ENCODE results near the gene VPS37C.

VPS37C gene

GRCh38 chr11:61092280-61092766, 68.9 kb downstream of the VPS37C start:
- no peak for DNase-seq

- no peak for DNase-seq
Observed at GRCh38 chr11:61091373-61092279, 69.6 kb downstream of the VPS37C start.

GRCh38 chr11:61090982-61091372, 70.2 kb downstream of the VPS37C start:
- DNase-seq, result no peak

- DNase-seq, result no peak
Observed at GRCh38 chr11:61090521-61090920, 70.7 kb downstream of the VPS37C start.

GRCh38 chr11:61089806-61090491, 71.3 kb downstream of the VPS37C start:
- no peak for DNase-seq

- no peak for DNase-seq
Observed at GRCh38 chr11:61087426-61088119, 73.7 kb downstream of the VPS37C start.

- DNase-seq, result no peak
Observed at GRCh38 chr11:61083601-61084147, 77.6 kb downstream of the VPS37C start.

- DNase-seq, result no peak
Observed at GRCh38 chr11:61082931-61083531, 78.2 kb downstream of the VPS37C start.

- no peak for DNase-seq
Observed at GRCh38 chr11:61082062-61082870, 79.0 kb downstream of the VPS37C start.

- no peak for DNase-seq
Observed at GRCh38 chr11:61080986-61081590, 80.1 kb downstream of the VPS37C start.

GRCh38 chr11:61080526-61080925, 80.7 kb downstream of the VPS37C start:
- no peak for DNase-seq
